HepG2 (cell line): ENCODE results near the gene RPL36AL. TPM values are rescaled to one million over a fixed set of nuclear protein-coding genes. Genes with fewer than 3 reads are reported as not detected.

Source experiments
- ATAC-seq: fragments of 200-7000 bp; cut with Tn5 transposase; 3 replicates; pipeline ENCODE4 v1.9.1; 2020; ENCODE audit warnings: mild to moderate bottlenecking, moderate library complexity
- BruUV-seq: library from RNA; stranded (reverse); fragments of 400-500 nt; replicated peaks from 2 replicates; lab custom pipeline; 2021; lab: Mats Ljungman, UMichigan
- CTCF ChIA-PET: fragments of 300-600 bp; formaldehyde crosslinking; extraction: SDS; loops from one replicate; lab custom pipeline; 2021; ENCODE audit warnings: low total read pairs, inconsistent platforms, low intra/inter-chr PET ratio; lab: Yijun Ruan, JAX
- POLR2A ChIA-PET: fragments of 350-600 bp; sonication (Branson Sonifier 250); formaldehyde crosslinking; loops from one replicate; lab custom pipeline; 2020; ENCODE audit warnings: antibody characterized with exemption, inconsistent platforms; lab: Yijun Ruan, JAX
- DNase-seq: peaks from one replicate; pipeline ENCODE4 v3.0.0-alpha.2; 2015; ENCODE audit warnings: low spot score
- FAIRE-seq: peaks from 3 replicates; lab custom pipeline; 2011; peaks lifted over from hg19 to GRCh38; lab: Jason Lieb, UNC
- H2AFZ ChIP-seq: one replicate; pipeline ENCODE4 v1.6.1; 2011; ENCODE audit warnings: low read length, inconsistent platforms
- H3K27ac ChIP-seq: fragments of 300-600 bp; 3 replicates; pipeline ENCODE4 v1.8.0; 2011; ENCODE audit warnings: mixed run types, mild to moderate bottlenecking, mixed read lengths, low read length, inconsistent platforms; ENCODE audit not compliant: insufficient read depth; ENCODE audit errors: extremely low read length
- H3K27me3 ChIP-seq, 2 experiments: fragments of 200-600 bp in 1 of 2; 2 replicates in 1 of 2; 3 replicates in 1 of 2; pipeline versions ENCODE4 v1.6.0 to v1.8.0; 2011; ENCODE audit warnings: low read length in 2 of 2, mild to moderate bottlenecking in 2 of 2, moderate library complexity in 2 of 2, inconsistent platforms in 1 of 2; ENCODE audit not compliant: insufficient read depth in 2 of 2, control insufficient read depth in 1 of 2
- H3K36me3 ChIP-seq, 2 experiments: fragments of 200-600 bp in 1 of 2; replicated peaks in 1 of 2; 2 replicates in 1 of 2; 3 replicates in 1 of 2; pipeline versions ENCODE4 v1.5.1 to v1.8.0; 2011; ENCODE audit warnings: low read length in 2 of 2, inconsistent platforms in 1 of 2; ENCODE audit not compliant: insufficient read depth in 2 of 2, control insufficient read depth in 1 of 2
- H3K4me1 ChIP-seq: 2 replicates; pipeline ENCODE4 v1.5.1; 2012; ENCODE audit warnings: low read length, inconsistent platforms; ENCODE audit not compliant: insufficient read depth
- H3K4me2 ChIP-seq: 2 replicates; pipeline ENCODE4 v1.6.0; 2011; ENCODE audit warnings: low read depth, low read length, inconsistent platforms
- H3K4me3 ChIP-seq, 3 experiments: fragments of 200-600 bp in 1 of 3; sonication (generic), shearing (Covaris generic) in 1 of 3; replicated peaks in 1 of 3; 2 replicates each; pipeline ENCODE4 v1.5.1; 2011 to 2016; ENCODE audit warnings: low read length in 3 of 3, inconsistent platforms in 2 of 3, low read depth in 2 of 3, mild to moderate bottlenecking in 2 of 3, control low read depth in 1 of 3, mixed read lengths in 1 of 3; ENCODE audit not compliant: insufficient read depth in 1 of 3
- H3K79me2 ChIP-seq: one replicate; pipeline ENCODE4 v1.6.1; 2011; ENCODE audit warnings: low read length, inconsistent platforms; ENCODE audit not compliant: insufficient read depth
- H3K9ac ChIP-seq: 2 replicates; pipeline ENCODE4 v1.6.0; 2011; ENCODE audit warnings: mild to moderate bottlenecking, low read depth, low read length, inconsistent platforms; ENCODE audit not compliant: insufficient read depth
- H3K9me3 ChIP-seq: 2 replicates; pipeline ENCODE4 v1.5.1; 2012; ENCODE audit warnings: mild to moderate bottlenecking, low read length
- H4K20me1 ChIP-seq: 2 replicates; pipeline ENCODE4 v1.6.0; 2011; ENCODE audit warnings: inconsistent platforms, mild to moderate bottlenecking, low read length, moderate library complexity; ENCODE audit not compliant: insufficient read depth
- AKAP8 ChIP-seq: sonication (generic); formaldehyde crosslinking; IDR thresholded peaks from 2 replicates; pipeline ENCODE4 v1.5.1; 2020; ENCODE audit warnings: mild to moderate bottlenecking, missing genetic modification reagents
- CCDC6 ChIP-seq: sonication (generic); formaldehyde crosslinking; IDR thresholded peaks from 2 replicates; pipeline ENCODE4 v1.8.1; 2022; ENCODE audit warnings: mild to moderate bottlenecking, missing genetic modification reagents, moderate library complexity
- DZIP1 ChIP-seq: sonication (generic); formaldehyde crosslinking; IDR thresholded peaks from 2 replicates; pipeline ENCODE4 v1.5.0; 2020; ENCODE audit warnings: mild to moderate bottlenecking, missing genetic modification reagents
- IKZF5 ChIP-seq: IDR thresholded peaks from 2 replicates; pipeline ENCODE4 v1.6.1; 2018; ENCODE audit warnings: missing genetic modification reagents, mild to moderate bottlenecking, missing compliant biosample characterization
- KMT2A ChIP-seq: sonication (generic); formaldehyde crosslinking; IDR thresholded peaks from 2 replicates; pipeline ENCODE4 v1.4.0; 2020; ENCODE audit warnings: missing genetic modification reagents
- MAFF ChIP-seq: IDR thresholded peaks from 2 replicates; pipeline ENCODE4 v1.6.1; 2011; ENCODE audit warnings: low read depth, low read length, improper control_type of control experiment
- MAFK ChIP-seq, 2 experiments: IDR thresholded peaks in 1 of 2; conservative IDR thresholded peaks in 1 of 2; 2 replicates each; pipeline ENCODE4 v1.6.1; 2011; ENCODE audit warnings: improper control_type of control experiment in 2 of 2, low read length in 2 of 2
- ONECUT2 ChIP-seq: sonication (generic); formaldehyde crosslinking; IDR thresholded peaks from 2 replicates; pipeline ENCODE4 v1.4.0; 2020; ENCODE audit warnings: missing genetic modification reagents
- STAG1 ChIP-seq: sonication (generic); formaldehyde crosslinking; IDR thresholded peaks from 2 replicates; pipeline ENCODE4 v1.4.0; 2020; ENCODE audit warnings: missing genetic modification reagents
- ZNF343 ChIP-seq: sonication (generic); formaldehyde crosslinking; IDR thresholded peaks from 2 replicates; pipeline ENCODE4 v1.4.0; 2020; ENCODE audit warnings: mild to moderate bottlenecking, missing genetic modification reagents
- ZNF446 ChIP-seq: sonication (generic); formaldehyde crosslinking; IDR thresholded peaks from 2 replicates; pipeline ENCODE4 v1.5.0; 2020; ENCODE audit warnings: mild to moderate bottlenecking, missing genetic modification reagents
- WGBS: methylation state at CpG from one replicate; pipeline ENCODE4 v1.1.6; 2017; ENCODE audit warnings: low lambda C conversion rate; 5-methylcytosine and 5-hydroxymethylcytosine counted together
- in situ Hi-C: cut with HindIII; loops from 2 replicates; pipeline ENCODE4 v1.10.0; 2017; ENCODE audit warnings: low pct_unique_long_range_greater_than_20kb; ENCODE audit not compliant: extremely low pct_ligation_motif_present
- intact Hi-C: fragments of 100-400 bp; cut with micrococcal nuclease; formaldehyde crosslinking; loops from one replicate; pipeline ENCODE4 v1.10.0; 2022; ENCODE audit not compliant: unreplicated experiment
- polyA plus RNA-seq, 8 experiments: library from polyadenylated mRNA; depleted of rRNA in 3 of 8; stranded (reverse) in 7 of 8; unstranded in 1 of 8; fragments of >200 nt; fragmentation: Illumina TruSeq in 4 of 8; extraction: Trizol in 4 of 8; gene quantifications; 2 replicates each; pipeline versions ENCODE4 v1.2.1 to v1.2.3, GENCODE V29; 2011 to 2016; ENCODE audit warnings: low read depth in 4 of 8, missing spikeins in 1 of 8, mixed read lengths in 1 of 8; ENCODE audit not compliant: insufficient read depth in 1 of 8
- total RNA-seq, 5 experiments: library from RNA; depleted of rRNA; stranded (reverse); fragments of >200 nt; fragmentation: Illumina TruSeq; extraction: Trizol; gene quantifications; 2 replicates each; pipeline ENCODE4 v1.2.3, GENCODE V29; 2016; ENCODE audit warnings: low read depth in 1 of 5

Gene RPL36AL
- total and polyA plus RNA-seq, 2 of the 13 experiments (the other 11 are each of a cell fraction or from before 2014, with no cell fraction given), result 90.0 to 294 TPM

GRCh38 chr14:49654511-49654910 lies 34.1 kb upstream of the RPL36AL start:
- no TSS peak for BruUV-seq
- Histone ChIP-seq H3K36me3 (peaks cover 1 to 12% of the 10 kb centered on the region in 2 experiments; a peak in 3 of 5 replicates), H3K27ac (no peak overlapping the region), H3K4me3 (no peak overlapping the region), H4K20me1 (no peaks in the 10 kb centered on the region), H3K4me1 (peaks cover 1% of the 10 kb centered on the region), H3K9me3 (no peaks in the 10 kb centered on the region), H3K79me2 (no peaks in the 10 kb centered on the region), H3K9ac (no peak overlapping the region), H3K4me2 (no peak overlapping the region), H3K27me3 (no peaks in the 10 kb centered on the region), H2AFZ (no peak overlapping the region)
- FAIRE-seq, result no peak
- POLR2A ChIA-PET, result interaction anchor here (0.6 kb wide), 1 partner anchor 19 kb away, joined by 3 read pairs; no protein-coding TSS in a partner anchor
- ATAC-seq, result no peak
- WGBS, result 98% methylated on average over 3 of the region's 3 CpGs
- CTCF ChIA-PET, result no interaction called here
- in situ Hi-C loops (no loop called here), intact Hi-C loops (no loop called here)
- DNase-seq, result no peak
- TF ChIP-seq ZNF446 (CRISPR knock-in tag), result no peak
- no peak for TF ChIP-seq KMT2A (CRISPR knock-in tag)
- peak; percentile 61 to 90 for TF ChIP-seq MAFK (conservative IDR thresholded peaks at IDR 0.05 in 1 of 2, IDR thresholded peaks at IDR 0.05 in 1 of 2; ENCODE audit: low read length in 2 of 2)
- peak; percentile 73; the same call in 1 of the 2 replicates for TF ChIP-seq MAFF

GRCh38 chr14:49653508-49653907 lies 33.1 kb upstream of the RPL36AL start:
- FAIRE-seq (no peak), ATAC-seq (no peak), DNase-seq (no peak)
- no peaks in the 10 kb centered on the region for H4K20me1 ChIP-seq
- H3K9ac ChIP-seq, result no peak overlapping the region
- intact Hi-C loops, result no loop called here
- in situ Hi-C loops, result no loop called here
- no peaks in the 10 kb centered on the region for H3K4me1 ChIP-seq
- no peak overlapping the region for H2AFZ ChIP-seq
- WGBS, result 97% methylated on average over 6 of the region's 6 CpGs
- H3K27ac ChIP-seq, result no peak overlapping the region
- ChIA-PET CTCF (no interaction called here), POLR2A (no interaction called here)
- peaks cover 1 to 15% of the 10 kb centered on the region in 2 experiments; a peak in 3 of 5 replicates for H3K36me3 ChIP-seq
- H3K27me3 ChIP-seq, result no peaks in the 10 kb centered on the region
- H3K79me2 ChIP-seq, result no peaks in the 10 kb centered on the region
- no peak overlapping the region for H3K4me3 ChIP-seq
- BruUV-seq, result no TSS peak
- TF ChIP-seq AKAP8 (no peak), ONECUT2 (CRISPR knock-in tag) (no peak), CCDC6 (CRISPR knock-in tag) (no peak), ZNF343 (CRISPR knock-in tag) (no peak), IKZF5 (CRISPR knock-in tag) (no peak), STAG1 (no peak), DZIP1 (CRISPR knock-in tag) (no peak)
- no peaks in the 10 kb centered on the region for H3K9me3 ChIP-seq
- no peak overlapping the region for H3K4me2 ChIP-seq
